HepG2 (cell line): ENCODE data around the gene GALNT8. TPM values are rescaled to one million over a fixed set of nuclear protein-coding genes. Genes with fewer than 3 reads are reported as not detected.

Experiments
- ATAC-seq: fragments of 200-7000 bp; cut with Tn5 transposase; 3 replicates; pipeline ENCODE4 v1.9.1; 2020; ENCODE audit warnings: mild to moderate bottlenecking, moderate library complexity
- BruUV-seq: library from RNA; stranded (reverse); fragments of 400-500 nt; replicated peaks from 2 replicates; lab custom pipeline; 2021; lab: Mats Ljungman, UMichigan
- CTCF ChIA-PET: fragments of 300-600 bp; formaldehyde crosslinking; extraction: SDS; loops from one replicate; lab custom pipeline; 2021; ENCODE audit warnings: low total read pairs, inconsistent platforms, low intra/inter-chr PET ratio; lab: Yijun Ruan, JAX
- POLR2A ChIA-PET: fragments of 350-600 bp; sonication (Branson Sonifier 250); formaldehyde crosslinking; loops from one replicate; lab custom pipeline; 2020; ENCODE audit warnings: antibody characterized with exemption, inconsistent platforms; lab: Yijun Ruan, JAX
- DNase-seq: peaks from one replicate; pipeline ENCODE4 v3.0.0-alpha.2; 2015; ENCODE audit warnings: low spot score
- FAIRE-seq: peaks from 3 replicates; lab custom pipeline; 2011; peaks lifted over from hg19 to GRCh38; lab: Jason Lieb, UNC
- H2AFZ ChIP-seq: one replicate; pipeline ENCODE4 v1.6.1; 2011; ENCODE audit warnings: low read length, inconsistent platforms
- H3K27ac ChIP-seq: fragments of 300-600 bp; 3 replicates; pipeline ENCODE4 v1.8.0; 2011; ENCODE audit warnings: mixed run types, mild to moderate bottlenecking, mixed read lengths, low read length, inconsistent platforms; ENCODE audit not compliant: insufficient read depth; ENCODE audit errors: extremely low read length
- H3K27me3 ChIP-seq, 2 experiments: fragments of 200-600 bp in 1 of 2; 2 replicates in 1 of 2; 3 replicates in 1 of 2; pipeline versions ENCODE4 v1.6.0 to v1.8.0; 2011; ENCODE audit warnings: low read length in 2 of 2, mild to moderate bottlenecking in 2 of 2, moderate library complexity in 2 of 2, inconsistent platforms in 1 of 2; ENCODE audit not compliant: insufficient read depth in 2 of 2, control insufficient read depth in 1 of 2
- H3K36me3 ChIP-seq, 2 experiments: fragments of 200-600 bp in 1 of 2; replicated peaks in 1 of 2; 2 replicates in 1 of 2; 3 replicates in 1 of 2; pipeline versions ENCODE4 v1.5.1 to v1.8.0; 2011; ENCODE audit warnings: low read length in 2 of 2, inconsistent platforms in 1 of 2; ENCODE audit not compliant: insufficient read depth in 2 of 2, control insufficient read depth in 1 of 2
- H3K4me1 ChIP-seq: 2 replicates; pipeline ENCODE4 v1.5.1; 2012; ENCODE audit warnings: low read length, inconsistent platforms; ENCODE audit not compliant: insufficient read depth
- H3K4me2 ChIP-seq: 2 replicates; pipeline ENCODE4 v1.6.0; 2011; ENCODE audit warnings: low read depth, low read length, inconsistent platforms
- H3K4me3 ChIP-seq, 3 experiments: fragments of 200-600 bp in 1 of 3; sonication (generic), shearing (Covaris generic) in 1 of 3; replicated peaks in 1 of 3; 2 replicates each; pipeline ENCODE4 v1.5.1; 2011 to 2016; ENCODE audit warnings: low read length in 3 of 3, inconsistent platforms in 2 of 3, low read depth in 2 of 3, mild to moderate bottlenecking in 2 of 3, control low read depth in 1 of 3, mixed read lengths in 1 of 3; ENCODE audit not compliant: insufficient read depth in 1 of 3
- H3K79me2 ChIP-seq: one replicate; pipeline ENCODE4 v1.6.1; 2011; ENCODE audit warnings: low read length, inconsistent platforms; ENCODE audit not compliant: insufficient read depth
- H3K9ac ChIP-seq: 2 replicates; pipeline ENCODE4 v1.6.0; 2011; ENCODE audit warnings: mild to moderate bottlenecking, low read depth, low read length, inconsistent platforms; ENCODE audit not compliant: insufficient read depth
- H3K9me3 ChIP-seq: 2 replicates; pipeline ENCODE4 v1.5.1; 2012; ENCODE audit warnings: mild to moderate bottlenecking, low read length
- H4K20me1 ChIP-seq: 2 replicates; pipeline ENCODE4 v1.6.0; 2011; ENCODE audit warnings: inconsistent platforms, mild to moderate bottlenecking, low read length, moderate library complexity; ENCODE audit not compliant: insufficient read depth
- CENPX ChIP-seq: sonication (generic); formaldehyde crosslinking; IDR thresholded peaks from 2 replicates; pipeline ENCODE4 v1.9.0; 2021; ENCODE audit warnings: mild to moderate bottlenecking, missing genetic modification reagents, moderate library complexity
- ETV6 ChIP-seq: sonication (generic); formaldehyde crosslinking; conservative IDR thresholded peaks from 2 replicates; pipeline ENCODE4 v1.4.0; 2020; ENCODE audit warnings: missing genetic modification reagents
- FOSL1 ChIP-seq: sonication (generic); formaldehyde crosslinking; IDR thresholded peaks from 2 replicates; pipeline ENCODE4 v1.9.0; 2021; ENCODE audit warnings: missing genetic modification reagents, borderline replicate concordance
- FOXM1 ChIP-seq: sonication (generic); formaldehyde crosslinking; IDR thresholded peaks from 2 replicates; pipeline ENCODE4 v1.5.0; 2020; ENCODE audit warnings: missing genetic modification reagents
- GFI1 ChIP-seq: sonication (generic); formaldehyde crosslinking; IDR thresholded peaks from 2 replicates; pipeline ENCODE4 v1.5.0; 2020; ENCODE audit warnings: missing genetic modification reagents, mild to moderate bottlenecking, borderline replicate concordance
- HNRNPL ChIP-seq: fragments of 200-400 bp; formaldehyde crosslinking; IDR thresholded peaks from 2 replicates; pipeline ENCODE4 v1.6.1; 2017; ENCODE audit warnings: mild to moderate bottlenecking, low read depth, low read length
- KAT8 ChIP-seq: IDR thresholded peaks from 2 replicates; pipeline ENCODE4 v1.6.1; 2016; ENCODE audit warnings: missing genetic modification reagents, missing compliant biosample characterization
- SP2 ChIP-seq: sonication (generic); formaldehyde crosslinking; IDR thresholded peaks from 2 replicates; pipeline ENCODE4 v1.5.1; 2020; ENCODE audit warnings: mild to moderate bottlenecking, missing genetic modification reagents
- TBX2 ChIP-seq: sonication (generic); formaldehyde crosslinking; IDR thresholded peaks from 2 replicates; pipeline ENCODE4 v1.5.0; 2020; ENCODE audit warnings: missing genetic modification reagents, mild to moderate bottlenecking, borderline replicate concordance
- ZNF12 ChIP-seq: sonication (generic); formaldehyde crosslinking; IDR thresholded peaks from 2 replicates; pipeline ENCODE4 v1.5.0; 2020; ENCODE audit warnings: missing genetic modification reagents
- ZNF232 ChIP-seq: sonication (generic); formaldehyde crosslinking; IDR thresholded peaks from 2 replicates; pipeline ENCODE4 v1.4.0; 2020; ENCODE audit warnings: missing genetic modification reagents, borderline replicate concordance
- ZNF816 ChIP-seq: sonication (generic); formaldehyde crosslinking; IDR thresholded peaks from 2 replicates; pipeline ENCODE4 v1.8.0; 2022; ENCODE audit warnings: missing genetic modification reagents, mild to moderate bottlenecking, borderline replicate concordance
- WGBS: methylation state at CpG from one replicate; pipeline ENCODE4 v1.1.6; 2017; ENCODE audit warnings: low lambda C conversion rate; 5-methylcytosine and 5-hydroxymethylcytosine counted together
- in situ Hi-C: cut with HindIII; loops from 2 replicates; pipeline ENCODE4 v1.10.0; 2017; ENCODE audit warnings: low pct_unique_long_range_greater_than_20kb; ENCODE audit not compliant: extremely low pct_ligation_motif_present
- intact Hi-C: fragments of 100-400 bp; cut with micrococcal nuclease; formaldehyde crosslinking; loops from one replicate; pipeline ENCODE4 v1.10.0; 2022; ENCODE audit not compliant: unreplicated experiment
- polyA plus RNA-seq, 8 experiments: library from polyadenylated mRNA; depleted of rRNA in 3 of 8; stranded (reverse) in 7 of 8; unstranded in 1 of 8; fragments of >200 nt; fragmentation: Illumina TruSeq in 4 of 8; extraction: Trizol in 4 of 8; gene quantifications; 2 replicates each; pipeline versions ENCODE4 v1.2.1 to v1.2.3, GENCODE V29; 2011 to 2016; ENCODE audit warnings: low read depth in 4 of 8, missing spikeins in 1 of 8, mixed read lengths in 1 of 8; ENCODE audit not compliant: insufficient read depth in 1 of 8
- total RNA-seq, 5 experiments: library from RNA; depleted of rRNA; stranded (reverse); fragments of >200 nt; fragmentation: Illumina TruSeq; extraction: Trizol; gene quantifications; 2 replicates each; pipeline ENCODE4 v1.2.3, GENCODE V29; 2016; ENCODE audit warnings: low read depth in 1 of 5
- TF ChIP-seq, protein P1 (sequence below): sonication (generic); formaldehyde crosslinking; conservative IDR thresholded peaks from 2 replicates; pipeline ENCODE4 v1.4.0; 2020; ENCODE audit warnings: missing genetic modification reagents
- TF ChIP-seq, protein P2 (sequence below): IDR thresholded peaks from 2 replicates; pipeline ENCODE4 v1.6.1; 2016
- TF ChIP-seq, protein P3 (sequence below): sonication (generic); formaldehyde crosslinking; IDR thresholded peaks from 2 replicates; pipeline ENCODE4 v1.9.0; 2022; ENCODE audit warnings: low read depth, missing genetic modification reagents
- TF ChIP-seq, protein P4 (sequence below): sonication (generic); formaldehyde crosslinking; IDR thresholded peaks from 2 replicates; pipeline ENCODE4 v1.4.0; 2020; ENCODE audit warnings: missing genetic modification reagents, mild to moderate bottlenecking, borderline replicate concordance
- TF ChIP-seq, protein P5 (sequence below): sonication (generic); formaldehyde crosslinking; IDR thresholded peaks from 2 replicates; pipeline ENCODE4 v1.5.0; 2020; ENCODE audit warnings: missing genetic modification reagents

Gene GALNT8
- total and polyA plus RNA-seq, 2 of the 13 experiments (the other 11 are each of a cell fraction or from before 2014, with no cell fraction given), result 0.45 TPM; not detected in 1

DNA sequence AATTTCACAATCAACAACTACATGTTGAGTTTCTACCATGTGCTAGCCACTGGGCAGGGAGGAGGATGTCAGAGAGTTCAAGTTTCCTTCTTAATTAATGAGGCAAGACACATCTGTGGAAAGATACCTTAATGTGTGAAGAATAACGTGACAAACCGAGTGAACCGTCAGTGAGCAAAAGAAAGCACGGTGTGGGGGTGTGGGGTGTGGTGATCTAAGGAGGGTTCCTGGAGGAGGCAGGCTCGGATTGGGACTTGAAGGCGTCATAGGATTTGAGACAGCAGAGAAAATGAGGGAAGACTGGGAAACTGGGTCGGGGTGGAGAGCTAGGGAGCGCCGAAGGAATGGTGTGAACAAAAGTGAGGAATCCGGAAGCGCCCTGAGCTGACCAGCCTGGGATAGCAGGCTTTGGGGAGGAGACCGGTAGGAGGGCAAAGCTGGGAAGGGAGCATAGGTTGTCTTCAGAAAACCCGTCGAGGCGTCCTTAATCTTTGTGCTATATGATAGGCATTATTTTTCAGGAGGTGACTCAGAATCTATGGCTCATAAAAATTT lies 22.3 kb downstream of the GALNT8 start:
- Histone ChIP-seq H3K79me2 (no peaks in the 10 kb centered on the region), H3K9ac (no peak overlapping the region), H3K27ac (no peak overlapping the region), H3K4me3 (no peak overlapping the region), H3K27me3 (no peaks in the 10 kb centered on the region), H3K4me2 (no peak overlapping the region), H4K20me1 (no peaks in the 10 kb centered on the region), H3K4me1 (no peaks in the 10 kb centered on the region), H3K9me3 (no peaks in the 10 kb centered on the region), H3K36me3 (no peaks in the 10 kb centered on the region), H2AFZ (no peak overlapping the region)
- ATAC-seq (no peak), DNase-seq (no peak), FAIRE-seq (no peak)
- 31% methylated on average over 15 of the region's 15 CpGs for WGBS
- no TSS peak for BruUV-seq
- POLR2A ChIA-PET, result no interaction called here
- intact Hi-C loops (no loop called here), in situ Hi-C loops (no loop called here)
- CTCF ChIA-PET, result no interaction called here
- TF ChIP-seq KAT8 (CRISPR knock-in tag) (no peak), ZNF12 (no peak), HNRNPL (no peak), FOSL1 (CRISPR knock-in tag) (no peak), ZNF816 (no peak), ETV6 (CRISPR knock-in tag) (no peak), CENPX (CRISPR knock-in tag) (no peak), SP2 (CRISPR knock-in tag) (no peak), FOXM1 (no peak), GFI1 (CRISPR knock-in tag) (no peak), TBX2 (CRISPR knock-in tag) (no peak), ZNF232 (no peak)
- TF ChIP-seq, protein P1, sequence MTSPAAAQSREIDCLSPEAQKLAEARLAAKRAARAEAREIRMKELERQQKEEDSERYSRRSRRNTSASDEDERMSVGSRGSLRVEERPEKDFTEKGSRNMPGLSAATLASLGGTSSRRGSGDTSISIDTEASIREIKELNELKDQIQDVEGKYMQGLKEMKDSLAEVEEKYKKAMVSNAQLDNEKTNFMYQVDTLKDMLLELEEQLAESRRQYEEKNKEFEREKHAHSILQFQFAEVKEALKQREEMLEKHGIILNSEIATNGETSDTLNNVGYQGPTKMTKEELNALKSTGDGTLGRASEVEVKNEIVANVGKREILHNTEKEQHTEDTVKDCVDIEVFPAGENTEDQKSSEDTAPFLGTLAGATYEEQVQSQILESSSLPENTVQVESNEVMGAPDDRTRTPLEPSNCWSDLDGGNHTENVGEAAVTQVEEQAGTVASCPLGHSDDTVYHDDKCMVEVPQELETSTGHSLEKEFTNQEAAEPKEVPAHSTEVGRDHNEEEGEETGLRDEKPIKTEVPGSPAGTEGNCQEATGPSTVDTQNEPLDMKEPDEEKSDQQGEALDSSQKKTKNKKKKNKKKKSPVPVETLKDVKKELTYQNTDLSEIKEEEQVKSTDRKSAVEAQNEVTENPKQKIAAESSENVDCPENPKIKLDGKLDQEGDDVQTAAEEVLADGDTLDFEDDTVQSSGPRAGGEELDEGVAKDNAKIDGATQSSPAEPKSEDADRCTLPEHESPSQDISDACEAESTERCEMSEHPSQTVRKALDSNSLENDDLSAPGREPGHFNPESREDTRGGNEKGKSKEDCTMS (CRISPR knock-in tag), result no peak
- TF ChIP-seq, protein P2, sequence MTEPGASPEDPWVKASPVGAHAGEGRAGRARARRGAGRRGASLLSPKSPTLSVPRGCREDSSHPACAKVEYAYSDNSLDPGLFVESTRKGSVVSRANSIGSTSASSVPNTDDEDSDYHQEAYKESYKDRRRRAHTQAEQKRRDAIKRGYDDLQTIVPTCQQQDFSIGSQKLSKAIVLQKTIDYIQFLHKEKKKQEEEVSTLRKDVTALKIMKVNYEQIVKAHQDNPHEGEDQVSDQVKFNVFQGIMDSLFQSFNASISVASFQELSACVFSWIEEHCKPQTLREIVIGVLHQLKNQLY (CRISPR knock-in tag), result no peak
- TF ChIP-seq, protein P3, sequence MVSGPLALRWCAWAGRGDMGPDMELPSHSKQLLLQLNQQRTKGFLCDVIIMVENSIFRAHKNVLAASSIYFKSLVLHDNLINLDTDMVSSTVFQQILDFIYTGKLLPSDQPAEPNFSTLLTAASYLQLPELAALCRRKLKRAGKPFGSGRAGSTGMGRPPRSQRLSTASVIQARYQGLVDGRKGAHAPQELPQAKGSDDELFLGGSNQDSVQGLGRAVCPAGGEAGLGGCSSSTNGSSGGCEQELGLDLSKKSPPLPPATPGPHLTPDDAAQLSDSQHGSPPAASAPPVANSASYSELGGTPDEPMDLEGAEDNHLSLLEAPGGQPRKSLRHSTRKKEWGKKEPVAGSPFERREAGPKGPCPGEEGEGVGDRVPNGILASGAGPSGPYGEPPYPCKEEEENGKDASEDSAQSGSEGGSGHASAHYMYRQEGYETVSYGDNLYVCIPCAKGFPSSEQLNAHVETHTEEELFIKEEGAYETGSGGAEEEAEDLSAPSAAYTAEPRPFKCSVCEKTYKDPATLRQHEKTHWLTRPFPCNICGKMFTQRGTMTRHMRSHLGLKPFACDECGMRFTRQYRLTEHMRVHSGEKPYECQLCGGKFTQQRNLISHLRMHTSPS (CRISPR knock-in tag), result no peak
- TF ChIP-seq, protein P4, sequence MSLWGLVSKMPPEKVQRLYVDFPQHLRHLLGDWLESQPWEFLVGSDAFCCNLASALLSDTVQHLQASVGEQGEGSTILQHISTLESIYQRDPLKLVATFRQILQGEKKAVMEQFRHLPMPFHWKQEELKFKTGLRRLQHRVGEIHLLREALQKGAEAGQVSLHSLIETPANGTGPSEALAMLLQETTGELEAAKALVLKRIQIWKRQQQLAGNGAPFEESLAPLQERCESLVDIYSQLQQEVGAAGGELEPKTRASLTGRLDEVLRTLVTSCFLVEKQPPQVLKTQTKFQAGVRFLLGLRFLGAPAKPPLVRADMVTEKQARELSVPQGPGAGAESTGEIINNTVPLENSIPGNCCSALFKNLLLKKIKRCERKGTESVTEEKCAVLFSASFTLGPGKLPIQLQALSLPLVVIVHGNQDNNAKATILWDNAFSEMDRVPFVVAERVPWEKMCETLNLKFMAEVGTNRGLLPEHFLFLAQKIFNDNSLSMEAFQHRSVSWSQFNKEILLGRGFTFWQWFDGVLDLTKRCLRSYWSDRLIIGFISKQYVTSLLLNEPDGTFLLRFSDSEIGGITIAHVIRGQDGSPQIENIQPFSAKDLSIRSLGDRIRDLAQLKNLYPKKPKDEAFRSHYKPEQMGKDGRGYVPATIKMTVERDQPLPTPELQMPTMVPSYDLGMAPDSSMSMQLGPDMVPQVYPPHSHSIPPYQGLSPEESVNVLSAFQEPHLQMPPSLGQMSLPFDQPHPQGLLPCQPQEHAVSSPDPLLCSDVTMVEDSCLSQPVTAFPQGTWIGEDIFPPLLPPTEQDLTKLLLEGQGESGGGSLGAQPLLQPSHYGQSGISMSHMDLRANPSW (CRISPR knock-in tag), result no peak
- TF ChIP-seq, protein P5, sequence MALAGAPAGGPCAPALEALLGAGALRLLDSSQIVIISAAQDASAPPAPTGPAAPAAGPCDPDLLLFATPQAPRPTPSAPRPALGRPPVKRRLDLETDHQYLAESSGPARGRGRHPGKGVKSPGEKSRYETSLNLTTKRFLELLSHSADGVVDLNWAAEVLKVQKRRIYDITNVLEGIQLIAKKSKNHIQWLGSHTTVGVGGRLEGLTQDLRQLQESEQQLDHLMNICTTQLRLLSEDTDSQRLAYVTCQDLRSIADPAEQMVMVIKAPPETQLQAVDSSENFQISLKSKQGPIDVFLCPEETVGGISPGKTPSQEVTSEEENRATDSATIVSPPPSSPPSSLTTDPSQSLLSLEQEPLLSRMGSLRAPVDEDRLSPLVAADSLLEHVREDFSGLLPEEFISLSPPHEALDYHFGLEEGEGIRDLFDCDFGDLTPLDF (CRISPR knock-in tag), result no peak
